GM12878 (cell line): ENCODE data around the gene ACSL3. TPM values are rescaled to one million over a fixed set of nuclear protein-coding genes. Genes with fewer than 3 reads are reported as not detected.

ENCODE experiments used
- ATAC-seq: fragments of 200-7000 bp; cut with Tn5 transposase; 3 replicates; pipeline ENCODE4 v1.9.1; 2020; ENCODE audit warnings: mild to moderate bottlenecking, moderate library complexity
- BruUV-seq: library from RNA; stranded (reverse); fragments of 400-500 nt; replicated peaks from 2 replicates; lab custom pipeline; 2021; lab: Mats Ljungman, UMichigan
- CTCF ChIA-PET: fragments of 300-600 bp; sonication (Branson Sonifier 250); formaldehyde crosslinking; extraction: SDS; loops from one replicate; lab custom pipeline; 2021; ENCODE audit warnings: inconsistent platforms; lab: Yijun Ruan, JAX
- POLR2A ChIA-PET: fragments of 350-600 bp; formaldehyde crosslinking; extraction: SDS; loops from one replicate; lab custom pipeline; 2021; ENCODE audit warnings: inconsistent platforms; lab: Charles Lee
- RAD21 ChIA-PET: fragments of 300-600 bp; sonication (Branson Sonifier 250); formaldehyde crosslinking; loops from one replicate; lab custom pipeline; 2023; ENCODE audit warnings: antibody characterized with exemption; ENCODE audit not compliant: unreplicated experiment; lab: Charles Lee
- SMC1A ChIA-PET: fragments of 300-600 bp; sonication (Branson Sonifier 250); formaldehyde crosslinking; loops from one replicate; lab custom pipeline; 2023; ENCODE audit not compliant: unreplicated experiment, uncharacterized antibody; lab: Charles Lee
- DNase-seq: peaks from one replicate; pipeline ENCODE4 v3.0.0-alpha.2; 2011; ENCODE audit warnings: low read depth, low spot score
- FAIRE-seq: peaks from 3 replicates; lab custom pipeline; 2011; peaks lifted over from hg19 to GRCh38; lab: Jason Lieb, UNC
- H2AFZ ChIP-seq: 2 replicates; pipeline ENCODE4 v1.6.0; 2011; ENCODE audit warnings: low read depth, low read length, control low read depth; ENCODE audit not compliant: control insufficient read depth
- H3K27ac ChIP-seq: 2 replicates; pipeline ENCODE4 v1.5.1; 2011; ENCODE audit warnings: control low read depth; ENCODE audit not compliant: control insufficient read depth, insufficient read depth
- H3K27me3 ChIP-seq, 2 experiments: replicated peaks in 1 of 2; 2 replicates each; pipeline versions ENCODE4 v1.6.0 to v1.6.1; 2011; ENCODE audit warnings: low read length in 1 of 2; ENCODE audit not compliant: control insufficient read depth in 2 of 2, insufficient read depth in 2 of 2
- H3K36me3 ChIP-seq, 2 experiments: 2 replicates each; pipeline ENCODE4 v1.5.1; 2011; ENCODE audit warnings: low read length in 1 of 2; ENCODE audit not compliant: control insufficient read depth in 2 of 2, insufficient read depth in 2 of 2
- H3K4me1 ChIP-seq: 2 replicates; pipeline ENCODE4 v1.6.1; 2011; ENCODE audit warnings: mild to moderate bottlenecking, low read length, moderate library complexity, mixed read lengths; ENCODE audit not compliant: control insufficient read depth, insufficient read depth
- H3K4me2 ChIP-seq: 2 replicates; pipeline ENCODE4 v1.6.0; 2011; ENCODE audit warnings: control low read depth; ENCODE audit not compliant: control insufficient read depth, insufficient read depth
- H3K4me3 ChIP-seq: fragments of 200-600 bp; sonication (generic); 2 replicates; pipeline ENCODE4 v1.5.1; 2016
- H3K79me2 ChIP-seq: 2 replicates; pipeline ENCODE4 v1.6.0; 2011; ENCODE audit warnings: low read length; ENCODE audit not compliant: control insufficient read depth, insufficient read depth
- H3K9ac ChIP-seq: 2 replicates; pipeline ENCODE4 v1.8.0; 2011; ENCODE audit warnings: low read length, control low read depth, mixed read lengths; ENCODE audit not compliant: control insufficient read depth, insufficient read depth
- H3K9me3 ChIP-seq: replicated peaks from 3 replicates; pipeline ENCODE4 v1.5.1; 2011; ENCODE audit warnings: mild to moderate bottlenecking, low read length; ENCODE audit not compliant: control insufficient read depth, insufficient read depth
- H4K20me1 ChIP-seq: 2 replicates; pipeline ENCODE4 v1.6.0; 2011; ENCODE audit not compliant: control insufficient read depth, insufficient read depth
- BCLAF1 ChIP-seq: fragments of 450-650 bp; IDR thresholded peaks from 2 replicates; pipeline ENCODE4 v1.6.1; 2017; ENCODE audit warnings: antibody characterized with exemption, mild to moderate bottlenecking, moderate library complexity
- BRCA1 ChIP-seq: IDR thresholded peaks from 2 replicates; pipeline ENCODE4 v1.6.1; 2011; ENCODE audit warnings: low read depth, low read length, improper control_type of control experiment
- CBX5 ChIP-seq: sonication (generic); IDR thresholded peaks from 2 replicates; pipeline ENCODE4 v1.6.1; 2016; ENCODE audit warnings: low read depth, moderate library complexity, mild to moderate bottlenecking, inconsistent platforms
- CHD1 ChIP-seq: IDR thresholded peaks from 2 replicates; pipeline ENCODE4 v1.6.1; 2012; ENCODE audit warnings: low read depth, low read length, improper control_type of control experiment
- JUNB ChIP-seq: IDR thresholded peaks from 2 replicates; pipeline ENCODE4 v1.6.1; 2016; ENCODE audit warnings: antibody characterized with exemption, mild to moderate bottlenecking
- MEF2A ChIP-seq: IDR thresholded peaks from 2 replicates; pipeline ENCODE4 v1.6.1; 2011; ENCODE audit warnings: low read depth, mild to moderate bottlenecking, low read length, moderate library complexity; ENCODE audit not compliant: insufficient read depth
- POLR2AphosphoS5 ChIP-seq: IDR thresholded peaks from 2 replicates; pipeline ENCODE4 v1.6.1; 2011; ENCODE audit warnings: mild to moderate bottlenecking, low read length, inconsistent platforms
- RB1 ChIP-seq: fragments of 450-650 bp; formaldehyde crosslinking; IDR thresholded peaks from 2 replicates; pipeline ENCODE4 v1.6.1; 2017; ENCODE audit warnings: mild to moderate bottlenecking, borderline replicate concordance
- SIN3A ChIP-seq: IDR thresholded peaks from 2 replicates; pipeline ENCODE4 v1.6.1; 2012; ENCODE audit warnings: low read depth, low read length, improper control_type of control experiment
- SUZ12 ChIP-seq: fragments of 200-600 bp; sonication (generic); IDR thresholded peaks from one replicate; pipeline ENCODE4 v1.6.1; 2018; ENCODE audit warnings: antibody characterized with exemption, mild to moderate bottlenecking; ENCODE audit not compliant: unreplicated experiment
- TBL1XR1 ChIP-seq: IDR thresholded peaks from 2 replicates; pipeline ENCODE4 v1.6.1; 2012; ENCODE audit warnings: low read depth, low read length, improper control_type of control experiment
- WRNIP1 ChIP-seq: IDR thresholded peaks from 2 replicates; pipeline ENCODE4 v1.6.1; 2011; ENCODE audit warnings: low read depth, low read length, improper control_type of control experiment, borderline replicate concordance
- ZBTB11 ChIP-seq: fragments of 450-650 bp; formaldehyde crosslinking; IDR thresholded peaks from 2 replicates; pipeline ENCODE4 v1.5.0; 2022; ENCODE audit warnings: mild to moderate bottlenecking, missing genetic modification characterization
- ZNF207 ChIP-seq: fragments of 450-650 bp; IDR thresholded peaks from 2 replicates; pipeline ENCODE4 v1.6.1; 2014; ENCODE audit warnings: antibody characterized with exemption, mild to moderate bottlenecking, borderline replicate concordance
- ZSCAN29 ChIP-seq: fragments of 450-650 bp; IDR thresholded peaks from 2 replicates; pipeline ENCODE4 v1.6.1; 2017; ENCODE audit warnings: mild to moderate bottlenecking, moderate library complexity
- WGBS: methylation state at CpG from one replicate; pipeline ENCODE4 v1.1.6; 2016; ENCODE audit warnings: low lambda C conversion rate; ENCODE audit not compliant: insufficient replicate concordance, insufficient coverage; ENCODE audit errors: missing lambda C conversion rate; 5-methylcytosine and 5-hydroxymethylcytosine counted together
- in situ Hi-C: fragments of 300-500 bp; cut with MboI; formaldehyde crosslinking; loops from 9 replicates; pipeline ENCODE4 v1.14.3; 2018; ENCODE audit warnings: mixed read lengths
- intact Hi-C: fragments of 100-400 bp; cut with micrococcal nuclease; formaldehyde crosslinking; loops from one replicate; pipeline ENCODE4 v1.14.2; 2022; ENCODE audit not compliant: unreplicated experiment
- polyA plus RNA-seq, 11 experiments: library from polyadenylated mRNA; depleted of rRNA in 4 of 11; unstranded in 6 of 11; stranded (reverse) in 5 of 11; fragments of >200 nt; fragmentation: Nextera tagmentation in 4 of 11; fragmentation: Illumina TruSeq in 1 of 11; extraction: Ambion mirVana in 4 of 11; extraction: Trizol in 1 of 11; gene quantifications; 1 replicate in 1 of 11; 2 replicates in 10 of 11; pipeline versions ENCODE4 v1.2.1 to v1.2.3, GENCODE V29; 2011 to 2016; ENCODE audit warnings: inconsistent platforms in 2 of 11, missing spikeins in 2 of 11, low read depth in 1 of 11
- total RNA-seq, 4 experiments: library from RNA; depleted of rRNA in 3 of 4; stranded (reverse); fragments of >200 nt in 3 of 4; fragmentation: Illumina TruSeq in 1 of 4; extraction: Trizol in 1 of 4; gene quantifications; 2 replicates each; pipeline versions ENCODE4 v1.2.1 to v1.2.3, GENCODE V29; 2013 to 2021
- TF ChIP-seq, protein P1 (sequence below): fragments of 450-650 bp; IDR thresholded peaks from 2 replicates; pipeline ENCODE4 v1.6.1; 2014; ENCODE audit warnings: mild to moderate bottlenecking
- TF ChIP-seq, protein P2 (sequence below): IDR thresholded peaks from 2 replicates; pipeline ENCODE4 v1.6.1; 2012; ENCODE audit warnings: low read depth, low read length, improper control_type of control experiment

Gene ACSL3
- total and polyA plus RNA-seq, 10 of the 15 experiments (the other 5 are each of a cell fraction or from before 2014, with no cell fraction given) = 15.6 to 83.9 (median 56.7) TPM

- Histone ChIP-seq H3K27me3 (no peaks in the 10 kb centered on the region), H3K79me2 (no peaks in the 10 kb centered on the region), H3K27ac (no peak overlapping the region), H3K9me3 (no peaks in the 10 kb centered on the region), H3K4me1 (no peaks in the 10 kb centered on the region), H3K4me3 (no peak overlapping the region), H3K9ac (no peak overlapping the region), H3K36me3 (no peaks in the 10 kb centered on the region), H3K4me2 (no peak overlapping the region), H2AFZ (no peak overlapping the region), H4K20me1 (no peaks in the 10 kb centered on the region)
- RAD21 ChIA-PET = no interaction called here
- ATAC-seq = no peak
- SMC1A ChIA-PET = interaction anchor here (0.9 to 1.2 kb wide), 2 partner anchors 30 to 109 kb away, joined by 3 read pairs; no protein-coding TSS in a partner anchor
- FAIRE-seq = no peak
- in situ Hi-C loops = no loop called here
- intact Hi-C loops = no loop called here
- CTCF ChIA-PET = no interaction called here
- BruUV-seq = no TSS peak
- DNase-seq = no peak
- 46% methylated on average over 2 of the region's 2 CpGs for WGBS
- no peak for TF ChIP-seq WRNIP1
- TF ChIP-seq, protein P1, sequence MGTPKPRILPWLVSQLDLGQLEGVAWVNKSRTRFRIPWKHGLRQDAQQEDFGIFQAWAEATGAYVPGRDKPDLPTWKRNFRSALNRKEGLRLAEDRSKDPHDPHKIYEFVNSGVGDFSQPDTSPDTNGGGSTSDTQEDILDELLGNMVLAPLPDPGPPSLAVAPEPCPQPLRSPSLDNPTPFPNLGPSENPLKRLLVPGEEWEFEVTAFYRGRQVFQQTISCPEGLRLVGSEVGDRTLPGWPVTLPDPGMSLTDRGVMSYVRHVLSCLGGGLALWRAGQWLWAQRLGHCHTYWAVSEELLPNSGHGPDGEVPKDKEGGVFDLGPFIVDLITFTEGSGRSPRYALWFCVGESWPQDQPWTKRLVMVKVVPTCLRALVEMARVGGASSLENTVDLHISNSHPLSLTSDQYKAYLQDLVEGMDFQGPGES = no peak
- TF ChIP-seq RB1 = no peak
- TF ChIP-seq TBL1XR1 = no peak
- no peak for TF ChIP-seq CBX5
- TF ChIP-seq ZSCAN29 = no peak
- TF ChIP-seq, protein P2, sequence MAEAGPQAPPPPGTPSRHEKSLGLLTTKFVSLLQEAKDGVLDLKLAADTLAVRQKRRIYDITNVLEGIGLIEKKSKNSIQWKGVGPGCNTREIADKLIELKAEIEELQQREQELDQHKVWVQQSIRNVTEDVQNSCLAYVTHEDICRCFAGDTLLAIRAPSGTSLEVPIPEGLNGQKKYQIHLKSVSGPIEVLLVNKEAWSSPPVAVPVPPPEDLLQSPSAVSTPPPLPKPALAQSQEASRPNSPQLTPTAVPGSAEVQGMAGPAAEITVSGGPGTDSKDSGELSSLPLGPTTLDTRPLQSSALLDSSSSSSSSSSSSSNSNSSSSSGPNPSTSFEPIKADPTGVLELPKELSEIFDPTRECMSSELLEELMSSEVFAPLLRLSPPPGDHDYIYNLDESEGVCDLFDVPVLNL = no peak
- no peak for TF ChIP-seq SUZ12
- no peak for TF ChIP-seq ZBTB11 (CRISPR knock-in tag)
- no peak for TF ChIP-seq MEF2A
- no peak for TF ChIP-seq POLR2AphosphoS5
- TF ChIP-seq JUNB = no peak
- TF ChIP-seq SIN3A = no peak
- TF ChIP-seq BCLAF1 = no peak
- no peak for TF ChIP-seq BRCA1
- no peak for TF ChIP-seq ZNF207
- no peak for TF ChIP-seq CHD1
- POLR2A ChIA-PET = no interaction called here
Measured at GRCh38 chr2:222984908-222985307, 124.1 kb downstream of the ACSL3 start.
